GM12878 (cell line): ENCODE data around the gene PIP4K2A. TPM values are rescaled to one million over a fixed set of nuclear protein-coding genes. Genes with fewer than 3 reads are reported as not detected.

Experiments
- ATAC-seq: fragments of 200-7000 bp; cut with Tn5 transposase; 3 replicates; pipeline ENCODE4 v1.9.1; 2020; ENCODE audit warnings: mild to moderate bottlenecking, moderate library complexity
- BruUV-seq: library from RNA; stranded (reverse); fragments of 400-500 nt; replicated peaks from 2 replicates; lab custom pipeline; 2021; lab: Mats Ljungman, UMichigan
- CTCF ChIA-PET: fragments of 300-600 bp; sonication (Branson Sonifier 250); formaldehyde crosslinking; extraction: SDS; loops from one replicate; lab custom pipeline; 2021; ENCODE audit warnings: inconsistent platforms; lab: Yijun Ruan, JAX
- POLR2A ChIA-PET: fragments of 350-600 bp; formaldehyde crosslinking; extraction: SDS; loops from one replicate; lab custom pipeline; 2021; ENCODE audit warnings: inconsistent platforms; lab: Charles Lee
- RAD21 ChIA-PET: fragments of 300-600 bp; sonication (Branson Sonifier 250); formaldehyde crosslinking; loops from one replicate; lab custom pipeline; 2023; ENCODE audit warnings: antibody characterized with exemption; ENCODE audit not compliant: unreplicated experiment; lab: Charles Lee
- SMC1A ChIA-PET: fragments of 300-600 bp; sonication (Branson Sonifier 250); formaldehyde crosslinking; loops from one replicate; lab custom pipeline; 2023; ENCODE audit not compliant: unreplicated experiment, uncharacterized antibody; lab: Charles Lee
- DNase-seq: peaks from one replicate; pipeline ENCODE4 v3.0.0-alpha.2; 2011; ENCODE audit warnings: low read depth, low spot score
- FAIRE-seq: peaks from 3 replicates; lab custom pipeline; 2011; peaks lifted over from hg19 to GRCh38; lab: Jason Lieb, UNC
- H2AFZ ChIP-seq: 2 replicates; pipeline ENCODE4 v1.6.0; 2011; ENCODE audit warnings: low read depth, low read length, control low read depth; ENCODE audit not compliant: control insufficient read depth
- H3K27ac ChIP-seq: 2 replicates; pipeline ENCODE4 v1.5.1; 2011; ENCODE audit warnings: control low read depth; ENCODE audit not compliant: control insufficient read depth, insufficient read depth
- H3K27me3 ChIP-seq, 2 experiments: replicated peaks in 1 of 2; 2 replicates each; pipeline versions ENCODE4 v1.6.0 to v1.6.1; 2011; ENCODE audit warnings: low read length in 1 of 2; ENCODE audit not compliant: control insufficient read depth in 2 of 2, insufficient read depth in 2 of 2
- H3K36me3 ChIP-seq, 2 experiments: 2 replicates each; pipeline ENCODE4 v1.5.1; 2011; ENCODE audit warnings: low read length in 1 of 2; ENCODE audit not compliant: control insufficient read depth in 2 of 2, insufficient read depth in 2 of 2
- H3K4me1 ChIP-seq: 2 replicates; pipeline ENCODE4 v1.6.1; 2011; ENCODE audit warnings: mild to moderate bottlenecking, low read length, moderate library complexity, mixed read lengths; ENCODE audit not compliant: control insufficient read depth, insufficient read depth
- H3K4me2 ChIP-seq: 2 replicates; pipeline ENCODE4 v1.6.0; 2011; ENCODE audit warnings: control low read depth; ENCODE audit not compliant: control insufficient read depth, insufficient read depth
- H3K4me3 ChIP-seq: fragments of 200-600 bp; sonication (generic); 2 replicates; pipeline ENCODE4 v1.5.1; 2016
- H3K79me2 ChIP-seq: 2 replicates; pipeline ENCODE4 v1.6.0; 2011; ENCODE audit warnings: low read length; ENCODE audit not compliant: control insufficient read depth, insufficient read depth
- H3K9ac ChIP-seq: 2 replicates; pipeline ENCODE4 v1.8.0; 2011; ENCODE audit warnings: low read length, control low read depth, mixed read lengths; ENCODE audit not compliant: control insufficient read depth, insufficient read depth
- H3K9me3 ChIP-seq: replicated peaks from 3 replicates; pipeline ENCODE4 v1.5.1; 2011; ENCODE audit warnings: mild to moderate bottlenecking, low read length; ENCODE audit not compliant: control insufficient read depth, insufficient read depth
- H4K20me1 ChIP-seq: 2 replicates; pipeline ENCODE4 v1.6.0; 2011; ENCODE audit not compliant: control insufficient read depth, insufficient read depth
- CREB1 ChIP-seq: IDR thresholded peaks from 2 replicates; pipeline ENCODE4 v1.6.1; 2012; ENCODE audit warnings: low read depth, mild to moderate bottlenecking, inconsistent platforms
- CTCF ChIP-seq, 3 experiments: IDR thresholded peaks in 2 of 3; conservative IDR thresholded peaks in 1 of 3; 2 replicates each; pipeline ENCODE4 v1.5.1; 2011; ENCODE audit warnings: low read depth in 3 of 3, low read length in 3 of 3, mild to moderate bottlenecking in 3 of 3, control low read depth in 2 of 3, moderate library complexity in 2 of 3, inconsistent platforms in 1 of 3, mixed read lengths in 1 of 3; ENCODE audit not compliant: control insufficient read depth in 2 of 3, insufficient read depth in 1 of 3; ENCODE audit errors: extremely low read depth in 1 of 3
- TCF7 ChIP-seq: IDR thresholded peaks from 2 replicates; pipeline ENCODE4 v1.6.1; 2014; ENCODE audit warnings: antibody characterized with exemption, borderline replicate concordance
- ZBTB40 ChIP-seq: fragments of 450-650 bp; IDR thresholded peaks from 2 replicates; pipeline ENCODE4 v1.6.1; 2016; ENCODE audit warnings: mild to moderate bottlenecking, moderate library complexity, borderline replicate concordance
- ZNF592 ChIP-seq: fragments of 450-650 bp; IDR thresholded peaks from 2 replicates; pipeline ENCODE4 v1.6.1; 2017; ENCODE audit warnings: mild to moderate bottlenecking, moderate library complexity
- WGBS: methylation state at CpG from one replicate; pipeline ENCODE4 v1.1.6; 2016; ENCODE audit warnings: low lambda C conversion rate; ENCODE audit not compliant: insufficient replicate concordance, insufficient coverage; ENCODE audit errors: missing lambda C conversion rate; 5-methylcytosine and 5-hydroxymethylcytosine counted together
- in situ Hi-C: fragments of 300-500 bp; cut with MboI; formaldehyde crosslinking; loops from 9 replicates; pipeline ENCODE4 v1.14.3; 2018; ENCODE audit warnings: mixed read lengths
- intact Hi-C: fragments of 100-400 bp; cut with micrococcal nuclease; formaldehyde crosslinking; loops from one replicate; pipeline ENCODE4 v1.14.2; 2022; ENCODE audit not compliant: unreplicated experiment
- polyA plus RNA-seq, 11 experiments: library from polyadenylated mRNA; depleted of rRNA in 4 of 11; unstranded in 6 of 11; stranded (reverse) in 5 of 11; fragments of >200 nt; fragmentation: Nextera tagmentation in 4 of 11; fragmentation: Illumina TruSeq in 1 of 11; extraction: Ambion mirVana in 4 of 11; extraction: Trizol in 1 of 11; gene quantifications; 1 replicate in 1 of 11; 2 replicates in 10 of 11; pipeline versions ENCODE4 v1.2.1 to v1.2.3, GENCODE V29; 2011 to 2016; ENCODE audit warnings: inconsistent platforms in 2 of 11, missing spikeins in 2 of 11, low read depth in 1 of 11
- total RNA-seq, 4 experiments: library from RNA; depleted of rRNA in 3 of 4; stranded (reverse); fragments of >200 nt in 3 of 4; fragmentation: Illumina TruSeq in 1 of 4; extraction: Trizol in 1 of 4; gene quantifications; 2 replicates each; pipeline versions ENCODE4 v1.2.1 to v1.2.3, GENCODE V29; 2013 to 2021

The PIP4K2A gene
- total and polyA plus RNA-seq, 10 of the 15 experiments (the other 5 are each of a cell fraction or from before 2014, with no cell fraction given), result 54.3 to 139 (median 84.4) TPM

- TF ChIP-seq ZNF592 (no peak), CTCF (IDR thresholded peaks at IDR 0.05 in 2 of 3, conservative IDR thresholded peaks at IDR 0.05 in 1 of 3; ENCODE audit: control insufficient read depth in 2 of 3, extremely low read depth in 1 of 3, insufficient read depth in 1 of 3, low read depth in 3 of 3, low read length in 3 of 3) (no peak), CREB1 (no peak)
These were observed 182.9 kb downstream of the PIP4K2A start (continued) for GRCh38 chr10:22531441-22531840.

GRCh38 chr10:22531008-22531407, 183.4 kb downstream of the PIP4K2A start:
- ChIA-PET CTCF (interaction anchor here (1.1 kb wide), 1 partner anchor 131 kb away, joined by 4 read pairs; no protein-coding TSS in a partner anchor), SMC1A (interaction anchor here (0.7 kb wide), 1 partner anchor 303 kb away, joined by 3 read pairs; no protein-coding TSS in a partner anchor), POLR2A (no interaction called here), RAD21 (interaction anchor here (0.7 kb wide), 1 partner anchor 1673 kb away, joined by 3 read pairs; no protein-coding TSS in a partner anchor)
- no peak overlapping the region for H3K9ac ChIP-seq
- ATAC-seq, result no peak
- no peak overlapping the region for H3K4me3 ChIP-seq
- H3K4me2 ChIP-seq, result no peak overlapping the region
- H3K4me1 ChIP-seq, result no peaks in the 10 kb centered on the region
- TF ChIP-seq TCF7 (no peak), ZBTB40 (peak; percentile 39; the same call in 1 of the 2 replicates)
- no peak overlapping the region for H3K27ac ChIP-seq
- no peaks in the 10 kb centered on the region for H3K27me3 ChIP-seq
- no peaks in the 10 kb centered on the region for H3K79me2 ChIP-seq
- no peaks in the 10 kb centered on the region for H4K20me1 ChIP-seq
- intact Hi-C loops (no loop called here), in situ Hi-C loops (no loop called here)
- no peaks in the 10 kb centered on the region for H3K9me3 ChIP-seq
- DNase-seq, result no peak
- peaks cover 0 to 1% of the 10 kb centered on the region in 2 experiments; a peak in 1 of 4 replicates for H3K36me3 ChIP-seq
- FAIRE-seq, result no peak
- WGBS, result 42% methylated on average over 3 of the region's 3 CpGs
- H2AFZ ChIP-seq, result no peak overlapping the region
- BruUV-seq, result no TSS peak
